H1 (cell line): ENCODE data around the gene DPYD. TPM values are rescaled to one million over a fixed set of nuclear protein-coding genes. Genes with fewer than 3 reads are reported as not detected.

Source experiments
- CTCF ChIA-PET: fragments of 300-600 bp; sonication (Branson Sonifier 250); formaldehyde crosslinking; loops from one replicate; lab custom pipeline; 2021; ENCODE audit not compliant: partially characterized antibody; lab: Charles Lee
- POLR2A ChIA-PET: fragments of 300-600 bp; sonication (Branson Sonifier 250); formaldehyde crosslinking; loops from one replicate; lab custom pipeline; 2021; ENCODE audit warnings: inconsistent platforms; ENCODE audit not compliant: partially characterized antibody; lab: Charles Lee
- DNase-seq, 2 experiments: peaks; one replicate each; pipeline versions ENCODE4 v3.0.0 to v3.0.0-alpha.2; 2010 to 2022; ENCODE audit warnings: low spot score in 2 of 2, low read depth in 1 of 2, mixed read lengths in 1 of 2
- FAIRE-seq: peaks from 2 replicates; lab custom pipeline; 2011; peaks lifted over from hg19 to GRCh38; lab: Jason Lieb, UNC
- H2AFZ ChIP-seq: 2 replicates; pipeline ENCODE4 v1.8.1; 2012; ENCODE audit warnings: low read length, inconsistent platforms
- H2AK5ac ChIP-seq: 2 replicates; pipeline ENCODE4 v1.6.1; 2013; ENCODE audit warnings: low read depth, low read length
- H2BK120ac ChIP-seq: replicated peaks from 2 replicates; pipeline ENCODE3; 2013; ENCODE audit warnings: low read depth, low read length, inconsistent platforms
- H2BK12ac ChIP-seq: 2 replicates; pipeline ENCODE4 v1.6.1; 2013; ENCODE audit warnings: low read depth, low read length
- H2BK15ac ChIP-seq: 2 replicates; pipeline ENCODE4 v1.6.1; 2013; ENCODE audit warnings: low read length
- H2BK20ac ChIP-seq: 2 replicates; pipeline ENCODE4 v1.6.1; 2013; ENCODE audit warnings: low read length
- H2BK5ac ChIP-seq: 2 replicates; pipeline ENCODE4 v1.6.1; 2013; ENCODE audit warnings: low read depth, low read length
- H3K14ac ChIP-seq: 2 replicates; pipeline ENCODE4 v1.6.1; 2013; ENCODE audit warnings: inconsistent platforms; ENCODE audit not compliant: insufficient read length
- H3K18ac ChIP-seq: 2 replicates; pipeline ENCODE4 v1.6.1; 2013; ENCODE audit warnings: low read length; ENCODE audit errors: extremely low read depth
- H3K23ac ChIP-seq: 2 replicates; pipeline ENCODE4 v1.6.1; 2013; ENCODE audit warnings: inconsistent platforms; ENCODE audit not compliant: insufficient read length
- H3K23me2 ChIP-seq: 2 replicates; pipeline ENCODE4 v1.6.1; 2013; ENCODE audit warnings: low read depth, low read length
- H3K27ac ChIP-seq: 2 replicates; pipeline ENCODE4 v1.6.1; 2011; ENCODE audit warnings: low read depth, low read length, inconsistent platforms
- H3K27me3 ChIP-seq, 4 experiments: replicated peaks in 1 of 4; 1 replicate in 1 of 4; 2 replicates in 3 of 4; pipeline versions ENCODE4 v1.6.1 to v1.8.1; 2011 to 2013; ENCODE audit warnings: low read length in 3 of 4, mild to moderate bottlenecking in 3 of 4, inconsistent platforms in 2 of 4, mixed read lengths in 2 of 4, moderate library complexity in 1 of 4; ENCODE audit not compliant: control insufficient read depth in 3 of 4, insufficient read depth in 3 of 4; ENCODE audit errors: extremely low read depth in 1 of 4
- H3K36me3 ChIP-seq, 4 experiments: 2 replicates each; pipeline versions ENCODE4 v1.6.1 to v1.8.1; 2011 to 2013; ENCODE audit warnings: mild to moderate bottlenecking in 4 of 4, low read length in 3 of 4, moderate library complexity in 2 of 4, control low read depth in 1 of 4, inconsistent platforms in 1 of 4; ENCODE audit not compliant: insufficient read depth in 4 of 4, control insufficient read depth in 2 of 4
- H3K4ac ChIP-seq: replicated peaks from 2 replicates; pipeline ENCODE3; 2013; ENCODE audit warnings: low read length, low read depth, mixed read lengths, inconsistent platforms; ENCODE audit not compliant: insufficient read length
- H3K4me1 ChIP-seq, 4 experiments: replicated peaks in 1 of 4; 1 replicate in 1 of 4; 2 replicates in 3 of 4; pipeline versions ENCODE4 v1.6.1 to v1.8.1; 2011 to 2013; ENCODE audit warnings: low read length in 3 of 4, inconsistent platforms in 2 of 4, mixed read lengths in 1 of 4; ENCODE audit not compliant: insufficient read depth in 4 of 4, control insufficient read depth in 3 of 4
- H3K4me2 ChIP-seq, 2 experiments: 2 replicates each; pipeline versions ENCODE4 v1.6.1 to v1.8.1; 2011 to 2013; ENCODE audit warnings: low read depth in 2 of 2, low read length in 2 of 2, control low read depth in 1 of 2, inconsistent platforms in 1 of 2, mild to moderate bottlenecking in 1 of 2; ENCODE audit not compliant: insufficient read depth in 1 of 2
- H3K4me3 ChIP-seq, 4 experiments: fragments of 200-600, 300-600 bp in 1 of 4; sonication (generic), shearing (Covaris generic), sonication (Bioruptor Twin) in 1 of 4; 2 replicates each; pipeline versions ENCODE4 v1.5.1 to v1.8.1; 2011 to 2016; ENCODE audit warnings: low read length in 4 of 4, low read depth in 3 of 4, control low read depth in 2 of 4, inconsistent platforms in 2 of 4, mild to moderate bottlenecking in 2 of 4, mixed read lengths in 1 of 4, moderate library complexity in 1 of 4; ENCODE audit not compliant: insufficient read depth in 2 of 4; ENCODE audit errors: extremely low read depth in 1 of 4
- H3K56ac ChIP-seq: replicated peaks from 2 replicates; pipeline ENCODE3; 2013; ENCODE audit warnings: low read depth, mild to moderate bottlenecking, mixed read lengths, low read length, inconsistent platforms; ENCODE audit not compliant: insufficient read length
- H3K79me1 ChIP-seq: 2 replicates; pipeline ENCODE4 v1.6.1; 2013; ENCODE audit warnings: low read depth, low read length, control low read depth
- H3K79me2 ChIP-seq, 2 experiments: 2 replicates each; pipeline versions ENCODE4 v1.6.1 to v1.8.1; 2012 to 2013; ENCODE audit warnings: low read length in 2 of 2, mild to moderate bottlenecking in 2 of 2, inconsistent platforms in 1 of 2; ENCODE audit not compliant: insufficient read depth in 2 of 2, control insufficient read depth in 1 of 2
- H3K9ac ChIP-seq, 4 experiments: replicated peaks in 1 of 4; 1 replicate in 1 of 4; 2 replicates in 3 of 4; pipeline versions ENCODE4 v1.6.1 to v1.8.1; 2011 to 2013; ENCODE audit warnings: low read depth in 3 of 4, low read length in 3 of 4, control low read depth in 2 of 4, mild to moderate bottlenecking in 2 of 4, moderate library complexity in 2 of 4, inconsistent platforms in 1 of 4; ENCODE audit errors: extremely low read depth in 1 of 4
- H3K9me3 ChIP-seq, 2 experiments: 2 replicates each; pipeline versions ENCODE4 v1.6.1 to v1.8.1; 2012 to 2013; ENCODE audit warnings: mild to moderate bottlenecking in 2 of 2, moderate library complexity in 2 of 2, control low read depth in 1 of 2, inconsistent platforms in 1 of 2, low read depth in 1 of 2, low read length in 1 of 2, mixed read lengths in 1 of 2; ENCODE audit not compliant: insufficient read depth in 2 of 2
- H4K20me1 ChIP-seq, 2 experiments: replicated peaks in 1 of 2; 2 replicates each; pipeline versions ENCODE3 to v1.8.1; 2011 to 2013; ENCODE audit warnings: inconsistent platforms in 2 of 2, low read length in 2 of 2, mild to moderate bottlenecking in 1 of 2; ENCODE audit not compliant: insufficient read depth in 2 of 2, control insufficient read depth in 1 of 2
- H4K5ac ChIP-seq: 2 replicates; pipeline ENCODE4 v1.6.1; 2013; ENCODE audit warnings: low read length, low read depth, mixed read lengths, inconsistent platforms; ENCODE audit not compliant: insufficient read length
- H4K8ac ChIP-seq: 2 replicates; pipeline ENCODE4 v1.8.0; 2013; ENCODE audit warnings: mild to moderate bottlenecking, moderate library complexity, low read length, inconsistent platforms; ENCODE audit not compliant: insufficient read depth; ENCODE audit errors: extremely low read depth
- H4K91ac ChIP-seq: replicated peaks from 2 replicates; pipeline ENCODE3; 2013; ENCODE audit warnings: low read length, mixed read lengths, inconsistent platforms; ENCODE audit not compliant: insufficient read length
- BRCA1 ChIP-seq: IDR thresholded peaks from 2 replicates; pipeline ENCODE4 v1.6.1; 2012; ENCODE audit warnings: low read depth, low read length, improper control_type of control experiment
- CEBPB ChIP-seq: IDR thresholded peaks from 2 replicates; pipeline ENCODE4 v1.6.1; 2012; ENCODE audit warnings: low read depth, low read length
- CREB1 ChIP-seq: IDR thresholded peaks from 2 replicates; pipeline ENCODE4 v1.6.1; 2012; ENCODE audit warnings: inconsistent platforms
- FOSL1 ChIP-seq: IDR thresholded peaks from 2 replicates; pipeline ENCODE4 v1.6.1; 2011; ENCODE audit warnings: mild to moderate bottlenecking, low read depth, low read length, moderate library complexity; ENCODE audit not compliant: insufficient read depth
- GTF2F1 ChIP-seq: IDR thresholded peaks from 2 replicates; pipeline ENCODE4 v1.6.1; 2012; ENCODE audit warnings: low read depth, low read length, improper control_type of control experiment, borderline replicate concordance
- JUND ChIP-seq: IDR thresholded peaks from 2 replicates; pipeline ENCODE4 v1.6.1; 2011; ENCODE audit warnings: mild to moderate bottlenecking, improper control_type of control experiment, low read length
- KDM4A ChIP-seq: IDR thresholded peaks from one replicate; pipeline ENCODE4 v1.7.1; 2012; ENCODE audit warnings: low read depth, mild to moderate bottlenecking, moderate library complexity, low read length, inconsistent platforms; ENCODE audit not compliant: severe bottlenecking
- KDM5A ChIP-seq: fragments of 200-600 bp; IDR thresholded peaks from 2 replicates; pipeline ENCODE4 v1.7.1; 2012; ENCODE audit warnings: mild to moderate bottlenecking, low read length, inconsistent platforms, mixed read lengths
- RBBP5 ChIP-seq: IDR thresholded peaks from 2 replicates; pipeline ENCODE4 v1.7.1; 2012; ENCODE audit warnings: low read depth, mild to moderate bottlenecking, inconsistent platforms, low read length, moderate library complexity, borderline replicate concordance
- RFX5 ChIP-seq: IDR thresholded peaks from 2 replicates; pipeline ENCODE4 v1.6.1; 2011; ENCODE audit warnings: low read depth, low read length, improper control_type of control experiment, borderline replicate concordance
- SIX5 ChIP-seq: IDR thresholded peaks from 2 replicates; pipeline ENCODE4 v1.6.1; 2011; ENCODE audit warnings: mild to moderate bottlenecking, low read depth, low read length
- TAF1 ChIP-seq: IDR thresholded peaks from 2 replicates; pipeline ENCODE4 v1.6.1; 2011; ENCODE audit warnings: mild to moderate bottlenecking, low read depth, low read length
- WGBS, 2 experiments: shearing (Covaris generic) in 1 of 2; methylation state at CpG; one replicate each; pipeline versions ENCODE4 v1.1.6 to v1.1.7; 2013 to 2015; ENCODE audit warnings: low lambda C conversion rate in 2 of 2, mixed read lengths in 2 of 2, inconsistent platforms in 1 of 2, low coverage in 1 of 2, missing lambda C conversion rate in 1 of 2; ENCODE audit not compliant: insufficient replicate concordance in 2 of 2, insufficient coverage in 1 of 2, insufficient read length in 1 of 2; ENCODE audit errors: extremely low coverage in 1 of 2, missing lambda C conversion rate in 1 of 2; 5-methylcytosine and 5-hydroxymethylcytosine counted together
- polyA plus RNA-seq, 7 experiments: library from polyadenylated mRNA; depleted of rRNA in 3 of 7; stranded (reverse) in 5 of 7; unstranded in 2 of 7; fragments of >200 nt in 5 of 7; fragments of 200-250 nt in 2 of 7; gene quantifications; 1 replicate in 5 of 7; 2 replicates in 1 of 7; 4 replicates in 1 of 7; pipeline versions ENCODE4 v1.2.1 to v1.2.3, GENCODE V29; 2011 to 2013; ENCODE audit warnings: missing spikeins in 2 of 7, mixed read lengths in 2 of 7
- total RNA-seq: library from RNA; stranded (reverse); fragmentation: NEBNext Ultra II Directional; extraction: Animal tissue kit (Norgen Biotek cat#: 25700); gene quantifications from 2 replicates; pipeline ENCODE4 v1.2.1, GENCODE V29; 2021

Gene DPYD
- total and polyA plus RNA-seq, 2 of the 8 experiments (the other 6 are each of a cell fraction or from before 2014, with no cell fraction given): 0.29 to 0.73 TPM

GRCh38 chr1:97621955-97622354, 298.9 kb downstream of the DPYD start:
- H3K9ac ChIP-seq: no peak overlapping the region
- no peak overlapping the region for H4K8ac ChIP-seq
- POLR2A ChIA-PET: no interaction called here
- no peak overlapping the region for H2BK12ac ChIP-seq
- no peak overlapping the region for H3K23ac ChIP-seq
- H3K79me1 ChIP-seq: no peaks in the 10 kb centered on the region
- H3K18ac ChIP-seq: no peak overlapping the region
- H4K5ac ChIP-seq: no peak overlapping the region
- H2BK20ac ChIP-seq: no peak overlapping the region
- WGBS, 2 experiments: 90% methylated on average over 1 of the region's 1 CpG; no CpG with 5 or more reads in 1 of the 2 experiments
- H3K27ac ChIP-seq: no peak overlapping the region
- no peak overlapping the region for H3K4ac ChIP-seq
- no peak overlapping the region for H2AK5ac ChIP-seq
- H3K4me2 ChIP-seq: no peak overlapping the region
- peaks cover 0 to 2% (median 0%) of the 10 kb centered on the region in 4 experiments; a peak in 1 of 7 replicates for H3K4me1 ChIP-seq
- H3K56ac ChIP-seq: no peak overlapping the region
- H3K14ac ChIP-seq: no peak overlapping the region
- H2BK120ac ChIP-seq: no peak overlapping the region
- H3K4me3 ChIP-seq: no peak overlapping the region
- H2BK5ac ChIP-seq: no peak overlapping the region
- no peaks in the 10 kb centered on the region for H3K27me3 ChIP-seq
- no peaks in the 10 kb centered on the region for H3K9me3 ChIP-seq
- no peak for TF ChIP-seq RFX5
- TF ChIP-seq TAF1: no peak
- TF ChIP-seq FOSL1: no peak
- TF ChIP-seq GTF2F1: no peak
- TF ChIP-seq CEBPB: no peak
- TF ChIP-seq CREB1: no peak
- TF ChIP-seq JUND: no peak
- no peak for TF ChIP-seq BRCA1
- TF ChIP-seq KDM5A: no peak
- no peak for TF ChIP-seq KDM4A
- no peak for TF ChIP-seq SIX5
- no peak for TF ChIP-seq RBBP5
- TF ChIP-seq, all 59 proteins: peak for 0
- DNase-seq (no peak), FAIRE-seq (no peak)
- Histone ChIP-seq H4K20me1 (no peaks in the 10 kb centered on the region), H3K23me2 (no peaks in the 10 kb centered on the region), H2AFZ (no peak overlapping the region), H3K79me2 (no peaks in the 10 kb centered on the region), H4K91ac (no peak overlapping the region), H3K36me3 (no peaks in the 10 kb centered on the region), H2BK15ac (no peak overlapping the region)
- CTCF ChIA-PET: no interaction called here
